D341Med (cell line): Measurements from ENCODE around the gene SH3TC2.

ENCODE experiments used
- DNase-seq: peaks from one replicate; pipeline ENCODE4 v3.0.0; 2012; ENCODE audit warnings: low spot score

The SH3TC2 gene

GRCh38 chr5:148998174-148998797, 64.6 kb downstream of the SH3TC2 start:
- DNase-seq = no peak

GRCh38 chr5:148996270-148996669, 66.6 kb downstream of the SH3TC2 start:
- DNase-seq = no peak

- DNase-seq = no peak
These were observed 67.1 kb downstream of the SH3TC2 start for GRCh38 chr5:148995791-148996190.

- DNase-seq = no peak
These were observed 69.5 kb downstream of the SH3TC2 start for GRCh38 chr5:148993283-148993936.

DNA sequence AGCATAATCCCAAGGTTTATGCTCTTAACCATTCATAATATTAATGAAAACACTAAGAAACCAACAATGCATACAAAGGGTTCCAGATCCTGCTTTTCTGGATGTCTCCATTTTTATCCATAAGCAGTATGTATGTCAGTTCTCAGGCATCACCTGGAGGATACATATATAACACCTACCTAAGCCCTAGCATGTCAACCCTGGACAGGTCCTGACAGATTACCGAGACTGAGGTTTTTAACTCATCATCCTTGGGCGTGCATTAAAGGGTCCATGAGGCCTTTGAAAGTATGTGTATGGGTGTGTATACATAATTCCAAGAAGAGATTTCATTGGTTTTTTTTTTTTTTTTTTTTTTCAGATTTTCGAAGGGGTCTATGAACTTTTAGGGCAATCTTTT, 70.6 kb downstream of the SH3TC2 start:
- no peak for DNase-seq

GRCh38 chr5:148991566-148991965, 71.3 kb downstream of the SH3TC2 start:
- DNase-seq = no peak

DNA sequence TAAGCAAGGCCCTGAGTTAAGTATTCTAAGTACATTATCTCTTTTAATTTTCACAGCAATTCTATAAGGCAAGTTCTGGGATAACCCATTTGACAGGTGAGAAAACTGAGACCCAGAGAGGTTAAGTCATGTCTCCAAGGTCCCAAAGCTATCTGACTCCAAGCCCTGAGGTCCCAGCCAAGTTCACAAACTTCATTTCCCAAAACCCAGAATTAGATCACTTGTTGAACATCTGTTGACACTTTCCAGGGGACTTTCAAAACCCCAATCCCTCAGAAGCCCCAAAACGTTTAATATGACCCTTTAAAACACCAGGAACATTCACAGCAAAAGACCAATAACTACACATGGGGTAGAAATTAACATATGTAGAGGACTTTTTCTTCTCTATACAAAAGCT, 72.0 kb downstream of the SH3TC2 start:
- DNase-seq = no peak

DNA sequence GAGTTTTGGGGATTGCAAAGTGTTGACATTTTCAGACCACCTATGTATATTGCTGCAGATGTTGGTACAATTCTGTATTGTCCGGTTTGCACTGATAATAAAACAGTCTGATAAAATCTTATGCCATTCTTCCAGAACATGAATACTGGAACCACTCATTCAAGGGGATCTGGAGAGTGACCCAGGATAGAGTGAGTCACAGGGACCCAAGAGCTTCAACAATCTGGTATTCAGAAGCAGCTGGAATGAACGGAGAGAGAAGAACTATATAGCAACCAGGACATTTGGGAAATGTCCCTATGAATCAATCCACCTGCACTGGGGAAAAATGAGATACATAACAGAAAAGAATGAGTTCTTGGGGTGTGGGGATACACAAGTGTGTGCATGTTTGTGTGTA, 73.3 kb downstream of the SH3TC2 start:
- no peak for DNase-seq

DNA sequence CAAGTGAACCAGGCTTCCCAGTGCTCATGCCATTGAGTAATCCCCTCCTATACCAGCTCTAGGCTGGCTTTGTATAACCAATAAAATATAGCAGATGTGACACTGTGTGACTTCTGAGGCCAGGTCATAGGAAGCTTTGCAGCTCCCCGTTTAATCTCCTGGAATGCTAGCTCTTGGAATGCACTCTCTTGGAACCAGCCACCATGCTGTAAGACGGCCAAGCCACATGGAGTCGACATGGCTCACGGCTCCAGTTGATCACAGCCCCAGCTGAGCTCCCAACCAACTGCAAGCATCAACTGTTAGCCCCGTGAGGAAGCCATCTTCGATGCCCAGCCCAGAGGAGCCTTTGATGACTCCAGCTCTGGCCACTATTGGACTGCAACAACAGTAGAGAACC, 74.5 kb downstream of the SH3TC2 start:
- no peak for DNase-seq

GRCh38 chr5:148986636-148987035, 76.2 kb downstream of the SH3TC2 start:
- no peak for DNase-seq

- DNase-seq = no peak
These were observed 78.5 kb downstream of the SH3TC2 start for GRCh38 chr5:148984345-148984744.

- DNase-seq = no peak
These were observed 81.5 kb downstream of the SH3TC2 start for GRCh38 chr5:148981353-148981752.

- no peak for DNase-seq
These were observed 82.1 kb downstream of the SH3TC2 start for GRCh38 chr5:148980731-148981130.

- no peak for DNase-seq
These were observed 83.7 kb downstream of the SH3TC2 start for GRCh38 chr5:148979083-148979723.

DNA sequence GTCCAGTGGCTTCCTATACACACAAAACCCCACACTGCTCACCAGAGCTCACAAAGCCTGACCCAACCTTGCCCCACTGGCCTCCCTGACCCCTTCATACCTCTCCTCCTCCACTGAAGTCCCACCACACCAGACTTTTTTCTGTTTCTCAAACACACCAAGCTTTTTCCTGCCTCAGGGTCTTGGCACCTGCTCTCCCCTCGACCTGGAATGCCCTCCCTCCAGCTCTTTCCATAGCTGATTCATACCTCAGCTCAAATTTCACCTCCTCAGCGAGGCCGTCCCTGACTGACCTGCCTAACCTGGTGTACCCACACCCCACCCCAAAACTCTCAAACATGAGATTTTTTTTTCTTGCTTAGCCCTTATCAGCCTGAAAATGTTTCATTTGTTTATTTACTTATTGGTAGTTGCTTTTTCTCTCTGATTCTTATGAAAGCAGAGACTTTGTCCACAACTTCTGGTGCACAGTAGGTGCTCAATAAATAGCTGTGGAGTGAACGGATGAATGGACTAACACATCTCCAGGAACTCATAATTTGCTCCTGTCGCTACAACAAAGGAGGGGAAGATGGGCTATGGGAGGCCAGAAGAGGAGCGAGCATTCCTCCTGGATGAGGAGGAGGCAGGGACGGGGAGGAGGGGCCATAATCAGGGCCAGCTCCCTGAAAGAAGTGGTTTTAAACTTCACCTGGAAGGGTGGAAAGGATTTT, 84.3 kb downstream of the SH3TC2 start:
- DNase-seq = no peak

GRCh38 chr5:148976569-148977381, 86.1 kb downstream of the SH3TC2 start:
- no peak for DNase-seq

- no peak for DNase-seq
These were observed 88.1 kb downstream of the SH3TC2 start for GRCh38 chr5:148974642-148975327.

DNA sequence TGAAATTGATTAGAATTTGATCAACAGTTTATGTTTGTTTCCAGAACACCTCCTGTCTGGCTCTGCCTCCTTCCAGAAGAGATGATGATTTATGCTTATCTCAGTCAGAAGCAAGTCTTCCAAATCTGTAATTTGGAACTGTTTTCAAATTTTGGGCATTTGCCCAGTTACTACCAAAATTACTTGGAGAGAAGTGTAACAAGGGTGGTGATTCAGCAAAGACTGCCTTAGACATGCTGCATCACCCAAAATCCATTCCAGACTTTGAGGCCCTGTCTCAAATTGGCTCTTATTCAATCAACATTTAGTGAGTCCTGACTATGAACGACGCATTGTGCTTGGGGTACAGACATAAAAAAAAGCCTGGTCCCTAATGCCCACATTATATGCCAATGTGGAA, 89.4 kb downstream of the SH3TC2 start:
- no peak for DNase-seq

DNA sequence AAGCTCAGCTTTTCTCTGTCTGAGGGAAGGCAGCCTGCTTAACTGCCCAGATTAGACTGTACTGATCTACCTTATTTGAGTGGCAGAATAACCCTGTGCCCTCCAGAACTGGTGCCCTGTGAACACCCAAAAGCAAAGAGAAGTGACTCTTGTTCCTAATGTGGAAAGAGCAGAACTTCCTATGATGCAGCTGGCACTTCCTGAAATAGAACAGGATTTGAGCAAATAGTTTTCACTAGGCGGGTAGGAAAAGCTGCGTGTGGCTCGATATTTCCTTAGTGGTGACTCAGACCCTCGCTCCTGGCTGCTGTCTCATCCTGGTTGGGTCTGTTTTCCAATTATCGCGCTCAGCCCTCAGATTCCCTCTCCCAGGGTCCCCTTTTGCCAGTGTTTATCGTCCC, 89.9 kb downstream of the SH3TC2 start:
- DNase-seq = no peak

DNA sequence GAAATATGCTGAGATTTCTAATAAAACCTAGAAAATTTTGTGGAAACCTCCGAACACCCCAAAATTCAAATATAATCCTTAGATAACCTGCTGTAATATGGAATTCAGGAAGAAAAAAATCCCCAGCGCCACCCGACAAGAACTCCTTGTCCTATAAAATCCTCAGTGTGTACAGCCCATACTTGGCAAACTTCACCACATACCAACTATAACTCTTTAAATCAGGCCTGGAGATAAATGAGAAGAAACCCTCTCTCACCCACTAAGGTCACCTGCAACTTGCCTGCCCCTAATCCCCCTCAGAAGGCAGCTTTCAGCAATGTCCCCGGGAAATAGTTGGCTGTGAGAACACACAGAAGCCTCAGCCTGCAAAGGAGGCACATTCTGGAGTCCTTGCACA, 90.5 kb downstream of the SH3TC2 start:
- no peak for DNase-seq

GRCh38 chr5:148970876-148971275, 92.0 kb downstream of the SH3TC2 start:
- DNase-seq = no peak

DNA sequence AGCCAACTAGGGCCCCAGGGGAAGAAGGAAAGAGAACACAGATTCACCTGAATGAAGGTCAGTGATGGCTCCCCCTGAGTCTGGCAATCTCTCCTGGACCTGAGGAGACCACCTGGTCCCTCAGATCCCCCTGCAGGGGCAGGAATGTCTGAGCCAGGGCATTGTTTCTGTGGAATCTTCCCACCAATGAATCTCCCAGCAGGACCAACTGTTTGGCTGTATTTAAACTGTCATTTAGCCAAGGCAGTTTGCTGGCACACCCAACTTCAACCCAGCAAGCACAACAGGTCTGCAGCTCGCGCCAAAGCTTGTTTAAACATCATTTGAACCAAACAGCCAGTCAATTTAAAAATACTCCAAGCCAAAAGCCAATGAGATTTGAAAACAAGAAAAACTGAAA, 92.6 kb downstream of the SH3TC2 start:
- no peak for DNase-seq
